Measurements from ENCODE around the gene ESR1.
"Not testable (repeated sequence)": the region's sequence is repeated elsewhere in the genome, so short reads cannot be mapped to it uniquely, and the experiment has no call there.

Gene ESR1

GRCh38 chr6:151899796-151900195 is 92.3 kb downstream of the ESR1 start:
- DNase-seq: not testable (repeated sequence)

GRCh38 chr6:151900256-151900655 is 92.8 kb downstream of the ESR1 start:
- no peak for DNase-seq

GRCh38 chr6:151901009-151901411 is 93.5 kb downstream of the ESR1 start:
- DNase-seq: no peak

GRCh38 chr6:151904631-151905030 is 97.1 kb downstream of the ESR1 start:
- no peak for DNase-seq

- DNase-seq: no peak
These were observed 97.6 kb downstream of the ESR1 start for GRCh38 chr6:151905072-151905471.

- no peak for DNase-seq
These were observed 98.4 kb downstream of the ESR1 start for GRCh38 chr6:151905854-151906253.

- no peak for DNase-seq
These were observed 103.9 kb downstream of the ESR1 start for GRCh38 chr6:151911401-151911800.

GRCh38 chr6:151914484-151914883 is 107.0 kb downstream of the ESR1 start:
- no peak for DNase-seq

GRCh38 chr6:151916075-151916474 is 108.6 kb downstream of the ESR1 start:
- no peak for DNase-seq

GRCh38 chr6:151916680-151917164 is 109.2 kb downstream of the ESR1 start:
- DNase-seq: no peak

- DNase-seq: no peak
These were observed 110.2 kb downstream of the ESR1 start for GRCh38 chr6:151917531-151918329.

GRCh38 chr6:151940307-151940706 is 132.8 kb downstream of the ESR1 start:
- DNase-seq: no peak

GRCh38 chr6:151948002-151948743 is 140.7 kb downstream of the ESR1 start:
- no peak for DNase-seq

- DNase-seq: no peak
These were observed 150.8 kb downstream of the ESR1 start for GRCh38 chr6:151958332-151958731.

- DNase-seq: no peak
These were observed 151.6 kb downstream of the ESR1 start for GRCh38 chr6:151959086-151959485.

- DNase-seq: no peak
These were observed 154.3 kb downstream of the ESR1 start for GRCh38 chr6:151961809-151962208.

GRCh38 chr6:151962246-151962846 is 154.9 kb downstream of the ESR1 start:
- DNase-seq: no peak

- DNase-seq: no peak
These were observed 155.5 kb downstream of the ESR1 start for GRCh38 chr6:151963001-151963400.

- DNase-seq: not testable (repeated sequence)
These were observed 156.9 kb downstream of the ESR1 start for GRCh38 chr6:151964412-151964811.

GRCh38 chr6:151974061-151974617 is 166.7 kb downstream of the ESR1 start:
- DNase-seq: no peak

GRCh38 chr6:151975795-151976194 is 168.3 kb downstream of the ESR1 start:
- DNase-seq: no peak

- not testable (repeated sequence) for DNase-seq
These were observed 180.7 kb downstream of the ESR1 start for GRCh38 chr6:151988199-151988598.

- no peak for DNase-seq
These were observed 184.6 kb downstream of the ESR1 start for GRCh38 chr6:151992091-151992490.
